Stimulated activated effector memory CD8-positive, alpha-beta T cell treated with anti-CD3 and anti-CD28 coated beads, Interleukin-12 subunit alpha, Interleukin-12 subunit beta, amount 100 ng/mL, for 72 hours (primary cell): ENCODE data around the gene RPS6KA2.
"Not testable (repeated sequence)": the region's sequence is repeated elsewhere in the genome, so short reads cannot be mapped to it uniquely, and the experiment has no call there.

Source experiments
- ATAC-seq: fragments of 150-1000 bp; cut with Tn5 transposase; 2 replicates; pipeline ENCODE4 v1.10.0; 2021
- DNase-seq, 2 donors: peaks; one replicate each; pipeline ENCODE4 v3.0.0; 2021 to 2022; ENCODE audit warnings: low spot score in 2 of 2
- H3K27ac Mint-ChIP-seq: one replicate; pipeline ENCODE4 v1.8.0; 2022; ENCODE audit warnings: mild to moderate bottlenecking, mixed read lengths
- H3K36me3 Mint-ChIP-seq: one replicate; pipeline ENCODE4 v1.8.0; 2022; ENCODE audit warnings: mild to moderate bottlenecking, mixed read lengths
- H3K4me1 Mint-ChIP-seq: one replicate; pipeline ENCODE4 v1.8.0; 2022; ENCODE audit warnings: mixed read lengths
- H3K4me3 Mint-ChIP-seq: one replicate; pipeline ENCODE4 v1.8.0; 2022; ENCODE audit warnings: mild to moderate bottlenecking, mixed read lengths
- H3K9me3 Mint-ChIP-seq: one replicate; pipeline ENCODE4 v1.8.0; 2022; ENCODE audit warnings: mixed read lengths

The RPS6KA2 gene

DNA sequence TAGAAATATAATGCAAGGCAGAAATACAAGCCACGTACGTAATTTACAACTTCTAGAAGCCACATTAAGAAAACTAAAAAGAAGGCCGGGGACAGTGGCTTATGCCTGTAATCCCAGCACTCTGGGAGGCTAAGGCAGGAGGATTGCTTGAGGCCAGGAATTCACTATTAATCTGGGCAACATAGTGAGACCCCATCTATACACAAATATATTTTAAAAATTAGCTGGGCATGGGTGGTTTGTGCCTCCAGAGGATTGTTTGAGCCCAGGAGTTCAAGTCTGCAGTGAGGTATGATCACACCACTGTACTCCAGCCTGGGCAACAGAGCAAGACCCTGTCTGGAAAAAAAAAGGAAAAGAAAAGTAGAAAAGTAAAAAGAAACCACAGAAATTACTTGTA, 256.6 kb downstream of the RPS6KA2 start:
- peaks cover 6% of the 10 kb centered on the region for H3K36me3 Mint-ChIP-seq
- no peaks in the 10 kb centered on the region for H3K9me3 Mint-ChIP-seq
- ATAC-seq (no peak), DNase-seq (no peak)
- H3K4me1 Mint-ChIP-seq, result no peaks in the 10 kb centered on the region
- H3K4me3 Mint-ChIP-seq, result no peak overlapping the region
- no peak overlapping the region for H3K27ac Mint-ChIP-seq

DNA sequence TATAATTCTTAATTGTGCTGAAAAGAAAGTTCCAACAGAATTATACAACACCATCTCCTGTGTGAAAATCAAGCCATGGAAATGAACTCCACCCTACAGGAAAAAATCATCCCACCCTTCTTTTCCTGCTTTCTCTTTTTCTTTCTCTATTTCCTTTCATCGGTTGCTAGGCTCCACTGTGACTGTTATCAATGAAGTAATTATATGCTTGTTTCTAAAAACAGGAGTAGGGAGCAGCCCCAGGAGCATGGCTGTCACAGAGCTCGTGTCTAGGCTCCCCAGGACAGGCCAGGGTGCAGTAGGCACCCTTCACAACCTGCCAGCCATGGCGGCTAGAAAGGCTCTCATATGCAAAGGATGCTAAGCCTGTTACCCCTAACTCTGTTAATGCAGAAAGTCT, 257.3 kb downstream of the RPS6KA2 start:
- no peaks in the 10 kb centered on the region for H3K9me3 Mint-ChIP-seq

GRCh38 chr6:166366921-166367320, 260.1 kb downstream of the RPS6KA2 start:
- H3K36me3 Mint-ChIP-seq, result peaks cover 18% of the 10 kb centered on the region
- H3K27ac Mint-ChIP-seq, result no peak overlapping the region
- H3K4me3 Mint-ChIP-seq, result no peak overlapping the region
- no peaks in the 10 kb centered on the region for H3K4me1 Mint-ChIP-seq
- no peak for ATAC-seq
- H3K9me3 Mint-ChIP-seq, result no peaks in the 10 kb centered on the region
- DNase-seq, result no peak

More for the DNA sequence above, 257.3 kb downstream of the RPS6KA2 start:
- Mint-ChIP-seq H3K4me1 (no peaks in the 10 kb centered on the region), H3K36me3 (peaks cover 10% of the 10 kb centered on the region), H3K27ac (no peak overlapping the region), H3K4me3 (no peak overlapping the region)
- DNase-seq, result no peak
- ATAC-seq, result no peak

GRCh38 chr6:166365806-166366205, 261.2 kb downstream of the RPS6KA2 start:
- ATAC-seq (no peak), DNase-seq (no peak)
- no peaks in the 10 kb centered on the region for H3K4me1 Mint-ChIP-seq
- H3K9me3 Mint-ChIP-seq, result no peaks in the 10 kb centered on the region
- H3K4me3 Mint-ChIP-seq, result no peak overlapping the region
- peak overlapping the region; percentile 20 for H3K27ac Mint-ChIP-seq
- H3K36me3 Mint-ChIP-seq, result peaks cover 18% of the 10 kb centered on the region

DNA sequence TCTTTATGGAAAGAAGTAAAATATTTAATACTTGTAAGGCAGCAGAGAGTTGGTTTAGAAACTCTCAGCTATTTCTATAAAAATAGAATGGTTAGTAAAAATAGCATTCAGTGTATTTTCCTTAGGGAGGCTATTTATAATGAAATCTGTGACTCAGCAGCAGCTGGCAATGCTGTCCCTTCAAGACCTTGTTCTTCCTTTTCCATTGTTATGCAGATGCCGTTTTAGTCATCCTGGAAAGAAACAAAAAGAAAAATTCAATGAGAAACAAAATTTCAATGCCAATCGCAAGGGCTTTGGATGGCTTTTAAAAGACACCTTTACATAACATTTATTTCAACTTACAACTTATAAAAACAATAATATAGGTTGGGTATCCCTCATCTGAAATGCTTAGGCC, 261.8 kb downstream of the RPS6KA2 start:
- Mint-ChIP-seq H3K9me3 (no peaks in the 10 kb centered on the region), H3K27ac (peak overlapping the region; percentile 20), H3K4me3 (no peak overlapping the region), H3K36me3 (peaks cover 18% of the 10 kb centered on the region), H3K4me1 (no peaks in the 10 kb centered on the region)
- ATAC-seq (no peak), DNase-seq (no peak)

- no peak for DNase-seq
- ATAC-seq, result no peak
- H3K4me3 Mint-ChIP-seq, result no peak overlapping the region
- no peaks in the 10 kb centered on the region for H3K9me3 Mint-ChIP-seq
- no peaks in the 10 kb centered on the region for H3K4me1 Mint-ChIP-seq
- H3K27ac Mint-ChIP-seq, result no peak overlapping the region
- H3K36me3 Mint-ChIP-seq, result peaks cover 18% of the 10 kb centered on the region
Measured at GRCh38 chr6:166364456-166364855, 262.6 kb downstream of the RPS6KA2 start.

- H3K36me3 Mint-ChIP-seq, result peaks cover 18% of the 10 kb centered on the region
- H3K4me3 Mint-ChIP-seq, H3K27ac Mint-ChIP-seq, H3K9me3 Mint-ChIP-seq, ATAC-seq, H3K4me1 Mint-ChIP-seq, DNase-seq: not testable (repeated sequence)
Measured at GRCh38 chr6:166362427-166362826, 264.6 kb downstream of the RPS6KA2 start.

- DNase-seq, result no peak
- H3K4me3 Mint-ChIP-seq, result no peak overlapping the region
Measured at GRCh38 chr6:166361077-166361429, 266.0 kb downstream of the RPS6KA2 start.

GRCh38 chr6:166360243-166361076, 266.6 kb downstream of the RPS6KA2 start:
- no peak overlapping the region for H3K4me3 Mint-ChIP-seq
- H3K36me3 Mint-ChIP-seq, result peaks cover 12% of the 10 kb centered on the region
- peaks cover 2% of the 10 kb centered on the region for H3K9me3 Mint-ChIP-seq
- ATAC-seq, result no peak
- no peak for DNase-seq
- no peak overlapping the region for H3K27ac Mint-ChIP-seq
- no peaks in the 10 kb centered on the region for H3K4me1 Mint-ChIP-seq

More at GRCh38 chr6:166361077-166361429, 266.0 kb downstream of the RPS6KA2 start:
- Mint-ChIP-seq H3K9me3 (peaks cover 2% of the 10 kb centered on the region), H3K4me1 (no peaks in the 10 kb centered on the region), H3K27ac (no peak overlapping the region), H3K36me3 (peaks cover 18% of the 10 kb centered on the region)
- no peak for ATAC-seq
